ENCODE data around the gene CNDP2.

CNDP2 gene

DNA sequence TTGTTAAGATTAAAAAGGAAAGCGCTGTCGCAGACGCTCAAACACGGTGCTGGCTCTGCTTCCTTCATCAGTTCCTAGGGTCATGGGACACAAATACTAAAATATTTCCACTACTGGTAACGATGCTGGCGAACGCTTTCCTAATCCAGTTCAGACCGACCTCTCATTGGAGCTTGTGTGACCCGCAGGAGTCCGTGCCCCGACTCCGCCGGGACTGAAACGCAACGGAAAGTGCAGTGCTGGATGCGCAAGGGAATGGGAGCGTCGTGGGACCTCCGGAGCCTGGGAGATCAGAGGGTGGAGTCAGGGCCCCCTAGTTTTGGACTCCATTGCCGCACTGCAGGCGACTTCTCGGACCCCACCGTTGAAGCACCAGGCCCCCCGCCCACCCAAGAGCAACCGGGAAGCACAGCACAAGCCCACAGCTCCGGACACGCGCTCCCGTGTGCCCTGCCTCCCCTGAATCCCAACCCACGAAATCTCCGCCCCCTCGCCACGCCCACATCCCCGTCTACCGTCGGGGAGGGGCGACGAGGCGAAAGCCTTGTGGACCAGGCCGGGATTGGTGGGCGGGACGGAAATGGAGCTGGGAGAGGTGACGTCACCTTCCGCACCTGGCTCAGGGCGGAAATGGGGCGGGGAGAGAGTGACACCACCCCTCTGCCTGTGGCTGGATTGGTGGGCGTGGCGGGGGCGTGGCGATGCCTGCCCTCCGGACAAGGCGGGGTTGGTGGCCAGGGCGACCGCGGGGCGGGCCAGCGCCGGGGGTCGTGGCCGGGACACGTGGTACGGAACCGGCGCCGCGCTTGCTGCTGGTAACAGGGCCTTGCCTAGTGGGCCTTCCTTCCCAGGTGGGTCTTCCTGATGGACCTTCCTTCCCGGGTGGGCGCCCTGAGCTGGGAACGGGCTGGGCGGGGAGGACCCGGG, at the start of gene CNDP2:
TSS of gene CNDP2 (plus strand) at position 783 of the 927 bp plus-strand sequence. CDS start 3,611 bp downstream, outside the sequence.
- peak; percentile 99 for DNase-seq

DNA sequence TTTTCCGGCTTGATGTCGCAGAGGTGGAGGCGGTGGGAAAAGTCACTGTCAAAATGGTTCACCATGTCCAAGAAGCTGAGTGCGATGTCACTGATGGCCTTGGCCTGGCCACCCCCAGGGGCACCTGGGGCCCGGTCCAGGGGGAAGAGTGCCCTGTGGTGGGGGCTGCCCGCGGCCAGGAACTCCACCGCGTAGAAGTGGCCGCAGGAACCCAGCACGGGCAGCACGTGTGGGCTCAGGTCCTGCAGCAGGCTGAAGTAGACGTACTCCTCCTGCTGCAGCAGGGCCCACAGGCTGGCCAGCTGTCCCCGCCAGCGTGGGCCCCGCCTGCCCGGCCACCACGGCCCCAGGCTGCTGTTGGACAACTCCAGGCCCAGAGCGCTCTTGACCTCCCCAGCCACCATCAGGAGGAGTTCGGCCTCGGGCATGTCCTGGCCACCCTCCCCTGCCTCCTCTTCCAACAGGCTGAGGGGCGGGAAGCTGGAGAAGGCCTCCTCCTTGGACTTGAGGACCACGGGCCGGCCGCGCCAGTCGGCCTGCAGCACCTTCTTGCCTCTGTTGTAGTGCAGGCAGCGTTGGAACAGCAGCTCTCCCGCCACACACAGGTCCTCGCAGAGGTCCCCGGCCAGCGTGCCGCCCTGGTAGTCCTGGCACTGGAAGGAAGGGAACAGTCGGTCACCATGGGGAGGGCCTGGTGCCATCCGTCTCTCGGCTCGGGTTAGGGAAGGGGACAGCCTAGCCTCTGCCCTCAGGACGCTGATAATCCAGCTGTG, 49.3 kb upstream of the CNDP2 start:
- DNase-seq, result no peak

DNA sequence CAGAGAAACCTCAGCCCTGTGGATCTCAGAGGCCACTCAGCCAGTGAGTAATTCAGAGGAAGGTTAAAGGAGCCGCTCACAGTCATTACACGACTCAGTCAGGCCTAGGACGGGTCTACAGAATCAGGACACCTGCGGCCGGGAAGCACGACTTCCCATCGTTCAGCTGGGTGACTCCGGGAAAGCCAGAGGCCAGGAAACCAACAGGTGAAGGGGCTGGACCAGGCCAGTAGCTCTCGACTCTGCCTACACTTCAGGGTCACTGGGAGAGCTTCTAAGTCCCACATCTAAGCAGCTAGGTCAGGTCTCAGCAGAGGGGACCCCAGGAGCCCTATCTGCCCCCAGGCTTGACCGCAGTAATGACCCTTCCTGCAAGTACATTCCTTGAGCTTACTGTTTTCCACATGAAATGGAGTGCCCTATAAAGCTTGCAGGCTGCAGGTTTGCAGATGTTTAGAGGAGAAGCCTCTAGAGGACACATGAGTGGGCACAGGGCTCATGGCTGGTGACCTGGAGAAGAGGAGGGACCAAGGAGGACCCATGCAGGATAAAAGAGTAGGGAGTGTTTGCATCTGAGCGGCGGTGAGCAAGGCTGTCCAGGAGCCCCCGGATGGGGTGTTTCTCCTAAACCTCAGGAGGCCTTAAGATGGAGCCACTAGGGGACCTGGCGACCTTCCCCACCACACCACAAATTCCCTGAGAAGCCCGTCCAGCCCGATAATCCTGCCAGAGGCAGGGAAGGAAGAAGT, 48.6 kb upstream of the CNDP2 start:
- DNase-seq, result no peak

DNA sequence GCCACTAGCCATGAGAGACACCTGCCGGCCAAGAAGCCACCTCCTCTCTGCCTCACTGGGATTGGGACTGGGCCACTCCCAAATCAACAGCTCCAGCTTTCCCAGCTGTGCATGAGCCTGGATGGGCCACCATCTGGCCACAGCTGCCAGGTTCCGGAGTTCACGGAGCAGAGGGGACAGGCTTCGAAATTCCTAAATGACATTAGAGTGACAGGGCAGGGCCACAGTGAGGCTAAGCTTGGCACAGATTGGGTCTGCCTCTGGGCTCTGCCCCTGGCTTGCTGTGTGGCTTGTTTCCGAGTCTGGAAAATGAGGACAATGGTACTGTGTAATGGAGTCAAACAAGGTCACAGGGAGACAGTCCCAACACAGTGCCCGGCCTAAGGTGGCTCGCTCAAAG, 45.5 kb upstream of the CNDP2 start:
- DNase-seq, result no peak

DNA sequence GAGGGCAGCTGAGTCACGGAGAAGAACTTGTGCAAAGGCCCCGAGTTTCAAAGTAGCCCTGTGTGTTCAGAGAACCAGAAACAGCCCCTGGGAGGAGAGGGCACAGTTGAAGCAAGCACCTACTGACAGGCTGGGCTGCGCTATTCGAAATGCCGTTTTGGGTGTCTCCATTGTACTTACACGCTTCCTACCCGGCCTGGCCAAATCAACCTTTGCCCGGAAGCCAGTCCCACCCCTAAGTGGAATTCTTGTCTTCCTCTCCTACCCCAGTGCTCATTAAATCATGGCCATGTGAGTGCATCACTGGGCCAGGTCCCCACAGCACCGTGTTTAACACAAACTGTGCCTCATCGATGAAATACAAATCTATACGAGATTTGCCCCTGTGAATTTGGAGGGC, 45.0 kb upstream of the CNDP2 start:
- DNase-seq, result no peak

DNA sequence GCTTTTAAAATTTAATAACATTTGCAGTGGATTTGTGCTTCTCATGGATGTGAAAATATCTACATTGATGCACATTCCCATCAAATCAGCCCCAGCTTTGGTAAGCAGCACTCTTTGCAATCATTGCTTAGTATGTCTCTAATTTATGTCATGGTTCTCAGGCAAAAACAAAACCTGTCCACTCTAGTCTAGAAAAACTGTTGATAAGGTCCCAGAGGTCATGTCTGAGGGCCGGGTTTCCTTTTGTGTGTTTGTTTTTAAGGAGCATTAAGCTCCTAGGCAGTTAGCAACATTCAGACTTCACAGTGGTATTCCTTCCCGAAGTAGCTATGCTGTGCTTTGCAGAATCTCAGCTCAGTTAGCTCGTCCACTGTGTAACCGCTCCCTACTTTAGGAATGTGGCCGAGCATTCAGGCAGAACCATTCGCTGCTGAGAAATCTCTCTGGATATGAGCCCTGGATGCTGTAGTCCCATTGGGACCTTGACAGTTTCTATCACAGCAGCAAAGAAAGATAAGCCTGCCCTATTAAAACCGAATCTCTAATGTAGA, 43.1 kb upstream of the CNDP2 start:
- no peak for DNase-seq

DNA sequence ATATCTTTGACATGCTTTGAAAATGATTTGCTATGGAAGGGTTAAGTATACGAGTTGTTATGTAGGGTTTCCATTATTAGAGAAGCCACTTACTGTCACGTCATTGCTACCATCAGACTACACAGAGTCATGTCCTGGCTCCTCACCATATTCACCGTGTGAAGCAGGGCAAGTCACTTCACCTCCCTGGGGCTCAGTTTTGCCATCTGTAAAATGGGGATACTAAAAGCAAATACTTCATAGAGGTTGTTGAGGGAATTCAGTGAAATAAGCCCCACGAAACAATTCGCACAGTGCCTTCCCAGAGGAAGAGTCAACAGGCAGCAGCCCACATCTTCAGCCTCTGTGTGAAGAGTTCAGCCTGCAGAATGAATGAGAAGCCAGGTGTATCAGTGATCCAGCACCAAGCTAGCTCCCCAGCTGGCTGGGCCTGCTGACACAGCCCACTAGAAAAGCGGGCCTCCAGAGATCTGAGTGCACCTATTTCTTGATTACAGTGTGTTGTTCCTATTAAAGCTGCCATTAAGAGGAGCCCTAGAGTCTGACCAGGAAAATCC, 42.4 kb upstream of the CNDP2 start:
- DNase-seq, result no peak

DNA sequence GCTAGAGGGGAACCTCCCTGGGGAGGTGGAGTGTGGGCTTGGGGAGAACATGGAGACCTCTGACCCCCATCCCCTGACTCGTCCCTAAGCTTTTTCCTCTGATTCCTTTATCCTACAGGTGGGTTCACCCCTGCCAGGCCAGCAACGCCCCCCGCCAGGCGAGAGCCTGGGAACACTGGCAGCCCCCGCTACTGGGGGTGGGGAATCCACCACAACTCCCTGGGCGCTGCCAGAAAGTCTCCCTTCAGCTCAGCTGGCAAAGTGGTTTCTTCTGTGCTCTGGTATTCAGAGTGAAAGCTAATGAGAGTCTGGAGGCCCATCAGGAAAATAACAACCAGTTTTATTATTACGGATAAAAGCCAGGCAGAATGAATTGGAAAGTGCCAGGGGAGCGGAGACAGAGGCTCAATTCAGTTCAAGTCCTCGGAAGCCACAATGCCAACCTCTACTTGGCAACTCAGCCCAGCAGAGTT, 41.8 kb upstream of the CNDP2 start:
- no peak for DNase-seq

DNA sequence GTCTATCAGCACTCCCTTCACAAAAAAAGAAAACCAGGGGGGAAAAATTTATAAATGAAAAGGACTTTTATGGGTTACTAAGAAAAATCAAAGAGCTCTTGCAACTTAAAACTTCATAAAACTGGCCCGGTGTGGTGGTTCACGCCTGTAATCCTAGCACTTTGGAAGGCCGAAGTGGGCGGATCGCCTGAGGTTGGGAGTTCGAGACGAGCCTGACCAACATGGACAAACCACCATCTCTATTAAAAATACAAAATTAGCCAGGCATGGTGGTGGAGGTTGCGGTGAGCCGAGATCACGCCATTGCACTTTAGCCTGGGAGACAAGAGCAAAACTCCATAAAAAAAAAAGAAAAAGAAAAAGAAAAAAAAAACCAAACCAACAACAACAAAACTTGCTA, 40.8 kb upstream of the CNDP2 start:
- DNase-seq, result no peak

DNA sequence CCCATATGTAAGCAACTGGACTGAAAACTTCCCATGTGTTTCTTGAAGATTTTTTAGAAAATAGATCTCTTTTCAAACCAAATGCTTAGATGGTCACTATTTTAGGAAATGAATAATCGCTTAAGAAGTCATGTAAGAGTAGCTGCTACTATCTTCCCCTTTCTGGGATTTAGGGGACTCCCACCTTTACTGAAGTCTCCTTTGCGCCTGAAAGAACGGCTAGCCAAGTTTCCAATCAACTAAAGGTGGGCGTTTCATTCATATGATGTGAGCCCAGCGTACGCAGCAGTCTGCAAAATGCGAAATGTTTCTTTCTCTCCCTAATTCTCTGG, 40.2 kb upstream of the CNDP2 start:
- no peak for DNase-seq

DNA sequence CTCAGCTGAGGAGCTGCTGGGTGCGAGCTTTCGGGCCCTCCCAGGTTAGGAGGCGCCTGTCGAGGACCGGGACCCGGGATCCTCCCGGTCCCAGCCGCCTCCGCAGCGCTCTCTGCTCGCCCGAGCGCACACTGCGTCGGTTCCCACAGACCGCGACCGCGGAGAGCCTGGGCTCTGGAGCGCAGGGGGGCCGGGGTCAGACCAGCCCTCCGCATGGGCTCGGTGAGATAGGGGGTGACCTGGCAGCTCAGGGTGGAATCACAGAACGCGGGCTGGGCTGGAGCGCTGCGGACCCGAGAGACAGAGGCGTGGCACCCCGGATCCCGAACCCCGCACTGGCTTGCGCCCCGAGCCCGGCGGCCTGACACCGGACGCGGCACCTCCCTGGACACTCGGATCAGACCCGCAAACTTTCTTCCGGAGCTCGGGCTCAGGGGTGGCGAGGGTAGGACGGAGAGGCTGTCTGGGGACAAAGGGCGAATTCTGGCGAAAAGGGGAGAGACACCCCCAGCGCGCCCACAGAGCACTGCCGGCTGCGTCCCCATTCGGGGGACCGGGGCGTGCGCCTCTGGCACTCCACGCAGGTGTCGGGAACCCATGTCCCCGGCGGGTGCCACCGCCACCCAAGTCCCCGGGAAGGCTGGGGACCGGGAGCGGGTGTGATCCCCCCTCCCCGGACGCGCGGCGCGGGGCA, 39.7 kb upstream of the CNDP2 start:
- DNase-seq, result no peak

DNA sequence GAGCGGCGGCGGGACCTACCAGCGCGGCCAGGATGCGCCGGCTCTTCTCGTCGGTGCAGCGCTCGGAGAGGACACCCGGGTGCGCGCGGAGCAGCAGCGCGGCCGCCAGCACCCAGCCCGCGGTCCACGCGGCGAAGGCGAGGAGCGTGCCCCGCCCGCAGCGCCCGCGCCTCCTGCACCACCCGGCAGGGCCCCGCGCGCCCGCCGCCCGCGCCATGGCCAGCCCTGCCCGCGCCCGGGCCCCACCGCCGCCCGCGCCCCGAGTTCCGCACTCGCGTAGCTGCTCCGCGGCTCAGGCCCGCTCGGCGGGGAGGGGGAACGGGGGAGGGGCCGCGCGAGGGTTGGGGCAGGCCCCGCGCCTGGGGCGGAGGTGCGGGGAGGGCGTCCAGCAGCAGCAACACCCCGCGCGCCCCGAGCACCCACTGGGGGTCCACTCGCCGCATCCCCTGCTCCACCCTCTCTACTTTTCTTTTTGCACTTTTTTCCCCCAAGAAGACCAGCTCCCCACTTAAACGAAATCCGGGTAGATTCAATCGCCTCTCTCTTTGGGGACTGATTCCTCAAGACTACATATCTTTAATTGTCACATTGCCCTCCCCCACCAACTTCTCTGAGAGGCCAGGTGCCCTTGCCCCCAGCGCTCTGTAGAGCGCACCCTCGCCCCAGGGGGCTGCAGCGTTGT, 39.0 kb upstream of the CNDP2 start, which contains the start of gene DIPK1C:
TSS of gene DIPK1C (minus strand) at position 266 of the 682 bp plus-strand sequence. CDS start at position 217, 49 bp downstream.
- peak; percentile 20 for DNase-seq

DNA sequence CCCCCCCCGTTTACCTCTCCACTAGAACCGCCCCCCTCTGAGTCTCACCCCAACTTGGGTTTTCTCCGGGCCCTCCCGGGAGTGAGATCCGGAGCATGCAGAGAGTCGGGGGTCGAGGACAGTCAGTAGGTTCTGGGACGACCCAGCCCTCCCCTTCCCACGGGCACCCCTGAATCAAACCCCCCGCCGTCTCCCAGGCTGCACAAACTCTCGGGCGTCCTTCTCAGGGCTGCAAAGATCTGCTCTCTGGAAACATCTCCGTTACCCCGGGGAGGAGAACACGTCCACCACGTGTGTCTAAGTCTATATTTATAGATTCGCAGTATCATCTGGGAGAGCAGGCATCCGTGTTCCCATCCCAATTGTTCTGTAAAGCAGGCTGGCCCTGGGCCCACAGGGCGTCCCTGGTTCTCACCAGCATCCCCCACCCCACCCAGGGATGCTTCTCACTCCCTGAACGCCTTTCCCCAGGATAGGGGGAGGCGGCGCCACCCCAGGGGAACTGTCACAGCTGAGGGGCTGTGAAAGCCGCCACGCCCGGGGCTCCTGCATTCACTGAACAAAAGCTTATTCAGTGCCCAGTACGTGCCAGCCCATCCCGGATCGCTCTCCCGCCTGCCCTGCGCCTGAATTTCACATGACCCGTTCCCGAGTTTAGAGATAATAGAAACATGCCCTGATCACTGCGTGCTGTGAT, 38.3 kb upstream of the CNDP2 start:
- no peak for DNase-seq

DNA sequence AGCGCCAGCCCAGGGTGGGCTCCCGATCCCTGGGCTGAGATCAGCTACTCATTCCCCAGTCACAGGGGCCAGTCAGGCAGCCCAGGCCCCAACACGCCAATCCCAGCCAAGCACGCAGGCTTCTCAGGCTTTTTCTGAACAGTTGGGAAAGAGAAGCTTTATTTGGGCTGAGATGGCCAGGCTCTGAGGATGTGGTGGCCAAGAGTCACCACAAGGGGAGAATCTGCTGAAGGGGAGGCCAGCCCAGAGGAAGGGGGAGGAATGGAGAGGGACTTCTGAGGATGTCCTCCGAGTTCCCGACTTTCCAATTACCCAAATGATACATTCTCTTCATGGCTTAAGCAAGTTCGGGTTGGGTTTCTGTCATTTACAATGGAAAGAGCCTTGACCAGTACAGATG, 36.3 kb upstream of the CNDP2 start:
- DNase-seq, result no peak

DNA sequence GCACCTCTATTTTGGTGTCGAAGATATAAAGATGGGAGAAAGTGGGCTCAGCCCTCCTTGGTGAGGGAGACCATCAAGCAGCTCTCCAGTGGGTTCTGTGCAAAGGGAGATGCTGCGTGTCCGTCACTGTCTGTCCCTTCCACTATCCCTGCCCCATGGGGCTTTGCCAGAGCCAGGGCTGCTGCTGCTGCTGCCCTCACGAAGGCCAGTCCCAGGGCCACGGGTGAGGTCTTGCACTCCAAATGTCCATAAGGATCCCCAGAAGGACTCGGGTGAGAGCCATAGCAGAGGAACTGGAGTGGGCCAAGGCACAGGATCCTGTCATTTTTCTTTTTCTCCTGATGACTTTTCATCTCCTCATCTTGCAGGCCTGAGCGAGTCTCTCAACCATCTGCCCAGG, 35.3 kb upstream of the CNDP2 start:
- DNase-seq, result no peak

DNA sequence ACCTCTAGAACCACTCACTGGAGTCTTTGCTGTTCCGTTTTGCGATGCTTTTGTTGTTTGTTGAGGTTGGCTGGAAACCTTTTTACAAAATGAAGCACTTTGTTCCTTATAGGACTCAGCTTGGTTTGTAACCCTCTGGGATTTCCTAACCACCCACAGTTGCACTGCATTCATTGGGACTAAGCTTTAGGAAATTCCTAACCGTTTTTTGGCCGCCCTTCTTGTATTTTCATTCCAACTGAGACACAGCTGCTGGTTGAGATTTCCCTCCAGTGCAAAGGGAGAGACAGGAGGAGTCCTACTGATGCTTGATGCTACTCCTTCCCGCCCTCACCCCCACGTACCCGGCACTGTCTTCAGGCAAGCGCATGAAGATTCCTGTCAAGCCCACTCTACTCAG, 32.9 kb upstream of the CNDP2 start:
- no peak for DNase-seq

DNA sequence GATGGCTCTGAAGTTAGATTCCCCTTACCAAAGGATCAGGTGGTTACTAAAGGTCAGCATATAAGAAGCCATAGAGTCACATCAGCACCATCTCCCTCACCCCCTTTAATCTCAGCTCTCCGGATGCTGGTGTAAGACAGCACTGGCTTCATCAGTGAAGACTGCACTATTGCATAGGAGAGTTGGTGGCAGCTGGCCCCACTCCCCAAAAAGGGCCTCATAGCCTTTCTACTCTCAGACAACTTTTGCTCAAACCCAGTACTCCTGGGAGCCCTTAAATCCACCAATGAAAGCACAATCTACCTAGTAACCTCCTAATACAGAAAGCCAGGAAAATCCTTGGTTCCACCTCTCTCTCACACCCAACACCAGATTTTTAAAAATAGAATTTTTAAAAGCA, 32.2 kb upstream of the CNDP2 start:
- DNase-seq, result no peak

DNA sequence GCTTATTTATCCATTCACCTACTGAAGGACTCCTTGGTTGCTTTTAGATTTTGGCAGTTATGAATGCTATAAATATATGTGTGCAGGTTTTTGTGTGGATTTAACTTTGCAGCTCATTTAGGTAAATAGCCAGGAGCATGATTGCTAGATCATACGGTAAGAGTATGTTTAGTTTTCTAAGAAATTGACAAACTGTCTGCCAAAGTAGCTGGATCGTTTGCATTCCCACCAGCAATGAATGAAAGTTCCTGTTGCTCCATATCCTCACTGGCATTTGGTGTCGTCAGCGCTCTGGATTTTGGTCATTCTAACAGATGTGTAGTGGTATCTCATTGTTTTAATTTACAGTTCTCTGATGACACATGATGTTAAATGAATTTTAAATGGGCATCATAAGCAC, 30.4 kb upstream of the CNDP2 start:
- no peak for DNase-seq

DNA sequence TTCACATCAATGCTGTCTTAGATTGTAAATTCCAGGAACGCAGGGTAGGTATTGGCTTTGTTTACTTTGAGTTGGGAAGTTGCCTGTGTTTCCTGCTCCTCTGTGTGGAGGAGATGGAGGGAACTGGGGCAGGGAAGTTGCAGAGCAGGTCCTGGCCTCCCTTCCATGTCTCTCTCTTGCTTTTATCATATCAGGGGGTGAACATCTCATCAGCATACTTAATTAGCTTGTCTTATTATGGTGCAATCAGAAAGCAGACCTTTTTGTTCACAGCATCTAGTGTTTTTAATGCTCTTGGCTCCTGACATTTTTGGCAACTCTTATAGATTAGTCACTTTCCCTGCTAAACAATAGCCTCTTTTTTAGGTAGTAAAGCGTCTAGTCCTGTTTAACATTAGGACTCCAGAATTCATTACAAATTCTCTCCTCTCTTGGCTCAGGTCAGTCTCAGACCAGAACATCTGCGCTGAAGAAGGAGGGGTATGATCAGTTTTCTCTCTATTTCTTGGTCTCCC, 27.6 kb upstream of the CNDP2 start:
- no peak for DNase-seq

DNA sequence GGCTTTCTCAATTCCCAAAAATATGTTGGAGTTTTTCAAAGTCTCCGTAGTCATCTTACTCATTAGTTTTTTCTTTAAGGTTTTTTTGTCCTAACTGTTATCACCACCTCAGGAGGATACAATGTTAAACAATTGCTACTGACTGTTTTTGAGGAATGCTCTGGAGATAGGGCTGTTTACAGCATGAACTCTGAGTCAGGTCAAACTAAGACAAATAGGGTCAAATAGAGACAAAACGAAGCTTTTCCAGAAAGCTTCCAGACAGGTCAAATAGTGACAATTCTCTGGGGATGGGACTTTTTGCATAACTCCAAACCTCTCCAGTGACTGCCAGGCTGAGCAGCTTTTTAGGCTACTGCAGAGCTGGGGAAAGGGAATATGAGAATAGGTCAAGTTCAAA, 23.9 kb upstream of the CNDP2 start:
- no peak for DNase-seq

All from hematopoietic multipotent progenitor cell treated with erythropoietin and hydrocortisone succinate and interleukin-3 and kit ligand, for 4 days (in vitro differentiated cells).